HG03064 (cell line): ENCODE data around the gene UCN3.
"Not testable (repeated sequence)": the region's sequence is repeated elsewhere in the genome, so short reads cannot be mapped to it uniquely, and the experiment has no call there.

Experiments used
- ATAC-seq: cut with Tn5 transposase; IDR thresholded peaks from one replicate; pipeline ENCODE4 v1.9.1; 2021; ENCODE audit warnings: low read depth; ENCODE audit not compliant: unreplicated experiment

UCN3 gene

GRCh38 chr10:5364374-5364773, 392 bp upstream of the UCN3 start:
- ATAC-seq: no peak

- no peak for ATAC-seq
Measured at GRCh38 chr10:5365928-5366327, 1.2 kb downstream of the UCN3 start.

GRCh38 chr10:5369362-5370158, 4.8 kb downstream of the UCN3 start:
- no peak for ATAC-seq

- ATAC-seq: no peak
Measured at GRCh38 chr10:5370493-5371352, 6.0 kb downstream of the UCN3 start.

GRCh38 chr10:5373307-5373706, 8.5 kb downstream of the UCN3 start:
- ATAC-seq: no peak

- ATAC-seq: no peak
Measured at GRCh38 chr10:5373891-5374611, 9.3 kb downstream of the UCN3 start.

GRCh38 chr10:5376450-5376849, 11.7 kb downstream of the UCN3 start:
- ATAC-seq: no peak

- ATAC-seq: not testable (repeated sequence)
Measured at GRCh38 chr10:5379202-5379601, 14.4 kb downstream of the UCN3 start.

GRCh38 chr10:5380395-5380794, 15.6 kb downstream of the UCN3 start:
- not testable (repeated sequence) for ATAC-seq

GRCh38 chr10:5381187-5381586, 16.4 kb downstream of the UCN3 start:
- ATAC-seq: no peak

- no peak for ATAC-seq
Measured at GRCh38 chr10:5385224-5385623, 20.5 kb downstream of the UCN3 start.

- no peak for ATAC-seq
Measured at GRCh38 chr10:5387169-5387568, 22.4 kb downstream of the UCN3 start.

GRCh38 chr10:5390607-5391205, 25.9 kb downstream of the UCN3 start:
- ATAC-seq: no peak

- no peak for ATAC-seq
Measured at GRCh38 chr10:5391790-5392189, 27.0 kb downstream of the UCN3 start.

- no peak for ATAC-seq
Measured at GRCh38 chr10:5393529-5393928, 28.8 kb downstream of the UCN3 start.

GRCh38 chr10:5395168-5395567, 30.4 kb downstream of the UCN3 start:
- ATAC-seq: no peak

GRCh38 chr10:5396556-5397300, 32.0 kb downstream of the UCN3 start:
- no peak for ATAC-seq

GRCh38 chr10:5399332-5399731, 34.6 kb downstream of the UCN3 start:
- ATAC-seq: no peak

- no peak for ATAC-seq
Measured at GRCh38 chr10:5400468-5401240, 35.9 kb downstream of the UCN3 start.
